H1 (cell line): ENCODE results near the gene MCAT. TPM values are rescaled to one million over a fixed set of nuclear protein-coding genes. Genes with fewer than 3 reads are reported as not detected.
A peak's percentile ranks its signal among the peaks of the same experiment; 100 is the strongest.

Experiments
- ASH2L ChIP-seq: fragments of 200-600, 300-600 bp; sonication (generic); IDR thresholded peaks from one replicate; pipeline ENCODE4 v1.7.1; 2017; ENCODE audit warnings: low read length
- ATF3 ChIP-seq: IDR thresholded peaks from 2 replicates; pipeline ENCODE4 v1.6.1; 2011; ENCODE audit warnings: low read depth, mild to moderate bottlenecking, low read length; ENCODE audit not compliant: insufficient read depth
- CBX8 ChIP-seq: fragments of 300-800, 300-1000 bp; sonication (generic); IDR thresholded peaks from 2 replicates; pipeline ENCODE4 v1.7.1; 2016; ENCODE audit warnings: low read depth, low read length, borderline replicate concordance
- CEBPB ChIP-seq: IDR thresholded peaks from 2 replicates; pipeline ENCODE4 v1.6.1; 2012; ENCODE audit warnings: low read depth, low read length
- CHD2 ChIP-seq: IDR thresholded peaks from 2 replicates; pipeline ENCODE4 v1.6.1; 2012; ENCODE audit warnings: low read length, improper control_type of control experiment
- CREB1 ChIP-seq: IDR thresholded peaks from 2 replicates; pipeline ENCODE4 v1.6.1; 2012; ENCODE audit warnings: inconsistent platforms
- E2F6 ChIP-seq: IDR thresholded peaks from 2 replicates; pipeline ENCODE4 v1.6.1; 2012; ENCODE audit warnings: inconsistent platforms
- FOSL1 ChIP-seq: IDR thresholded peaks from 2 replicates; pipeline ENCODE4 v1.6.1; 2011; ENCODE audit warnings: mild to moderate bottlenecking, low read depth, low read length, moderate library complexity; ENCODE audit not compliant: insufficient read depth
- GTF2F1 ChIP-seq: IDR thresholded peaks from 2 replicates; pipeline ENCODE4 v1.6.1; 2012; ENCODE audit warnings: low read depth, low read length, improper control_type of control experiment, borderline replicate concordance
- HDAC2 ChIP-seq, 2 experiments: fragments of 300-600 bp in 1 of 2; sonication (generic) in 1 of 2; IDR thresholded peaks; 2 replicates each; pipeline ENCODE4 v1.6.1; 2011 to 2012; ENCODE audit warnings: low read depth in 2 of 2, low read length in 2 of 2, mild to moderate bottlenecking in 2 of 2, moderate library complexity in 2 of 2, borderline replicate concordance in 1 of 2, inconsistent platforms in 1 of 2
- HDAC6 ChIP-seq: IDR thresholded peaks from one replicate; pipeline ENCODE4 v1.7.1; 2012; ENCODE audit warnings: low read depth, mild to moderate bottlenecking, inconsistent platforms, low read length, moderate library complexity
- JUN ChIP-seq: IDR thresholded peaks from 2 replicates; pipeline ENCODE4 v1.6.1; 2011; ENCODE audit warnings: low read depth, mild to moderate bottlenecking, improper control_type of control experiment, low read length
- KDM1A ChIP-seq: fragments of 200-600, 300-600 bp; sonication (generic); IDR thresholded peaks from 2 replicates; pipeline ENCODE4 v1.7.1; 2016; ENCODE audit warnings: mild to moderate bottlenecking, low read length, borderline replicate concordance
- KDM5A ChIP-seq: fragments of 200-600 bp; IDR thresholded peaks from 2 replicates; pipeline ENCODE4 v1.7.1; 2012; ENCODE audit warnings: mild to moderate bottlenecking, low read length, inconsistent platforms, mixed read lengths
- POLR2A ChIP-seq, 2 experiments: IDR thresholded peaks; 1 replicate in 1 of 2; 2 replicates in 1 of 2; pipeline ENCODE4 v1.6.1; 2011; ENCODE audit warnings: low read depth in 2 of 2, low read length in 2 of 2, mild to moderate bottlenecking in 2 of 2; ENCODE audit errors: control extremely low read depth in 1 of 2
- RXRA ChIP-seq: IDR thresholded peaks from 2 replicates; pipeline ENCODE4 v1.6.1; 2011; ENCODE audit warnings: low read depth, mild to moderate bottlenecking, low read length, moderate library complexity; ENCODE audit not compliant: insufficient read depth
- SIN3A ChIP-seq, 2 experiments: IDR thresholded peaks in 1 of 2; conservative IDR thresholded peaks in 1 of 2; 2 replicates each; pipeline ENCODE4 v1.6.1; 2011 to 2012; ENCODE audit warnings: low read length in 2 of 2, improper control_type of control experiment in 1 of 2, low read depth in 1 of 2, mild to moderate bottlenecking in 1 of 2
- USF2 ChIP-seq: IDR thresholded peaks from 2 replicates; pipeline ENCODE4 v1.6.1; 2011; ENCODE audit warnings: low read length, improper control_type of control experiment
- YY1 ChIP-seq: IDR thresholded peaks from 2 replicates; pipeline ENCODE4 v1.6.1; 2011; ENCODE audit warnings: low read depth, mild to moderate bottlenecking, low read length
- polyA plus RNA-seq, 7 experiments: library from polyadenylated mRNA; depleted of rRNA in 3 of 7; stranded (reverse) in 5 of 7; unstranded in 2 of 7; fragments of >200 nt in 5 of 7; fragments of 200-250 nt in 2 of 7; gene quantifications; 1 replicate in 5 of 7; 2 replicates in 1 of 7; 4 replicates in 1 of 7; pipeline versions ENCODE4 v1.2.1 to v1.2.3, GENCODE V29; 2011 to 2013; ENCODE audit warnings: missing spikeins in 2 of 7, mixed read lengths in 2 of 7
- total RNA-seq: library from RNA; stranded (reverse); fragmentation: NEBNext Ultra II Directional; extraction: Animal tissue kit (Norgen Biotek cat#: 25700); gene quantifications from 2 replicates; pipeline ENCODE4 v1.2.1, GENCODE V29; 2021

MCAT gene
- total and polyA plus RNA-seq, 2 of the 8 experiments (the other 6 are each of a cell fraction or from before 2014, with no cell fraction given) = 15.8 to 17.4 TPM

- 0 out of 4 replicates have a peak, but pooled peaks of 1 of the 2 experiments have one; percentile 42 for TF ChIP-seq HDAC2 (IDR thresholded peaks at IDR 0.05; ENCODE audit: borderline replicate concordance in 1 of 2, low read depth in 2 of 2, low read length in 2 of 2)
- no peak for TF ChIP-seq RXRA
- TF ChIP-seq E2F6 = peak; percentile 87
- no peak for TF ChIP-seq GTF2F1
- TF ChIP-seq KDM5A = peak; percentile 51; the same call in 1 of the 2 replicates
- TF ChIP-seq HDAC6 = no peak
- TF ChIP-seq USF2 = no peak
- TF ChIP-seq SIN3A (conservative IDR thresholded peaks at IDR 0.05 in 1 of 2, IDR thresholded peaks at IDR 0.05 in 1 of 2; ENCODE audit: low read depth in 1 of 2, low read length in 2 of 2) = peak; percentile 59 to 84; a peak in 1 of 4 replicates
- peak in 1 of 2 experiments; percentile 50; a peak in 2 of 3 replicates for TF ChIP-seq POLR2A (IDR thresholded peaks at IDR 0.05; ENCODE audit: control extremely low read depth in 1 of 2, low read depth in 2 of 2, low read length in 2 of 2)
- TF ChIP-seq JUN = no peak
- TF ChIP-seq YY1 = 0 out of 2 replicates have a peak, but pooled peaks have one; percentile 32
- no peak for TF ChIP-seq CBX8
- TF ChIP-seq ASH2L = peak; percentile 68
- TF ChIP-seq ATF3 = no peak
- TF ChIP-seq KDM1A = no peak
- peak; percentile 81 for TF ChIP-seq CREB1
- TF ChIP-seq CEBPB = no peak
- no peak for TF ChIP-seq CHD2
- TF ChIP-seq FOSL1 = no peak
Observed at GRCh38 chr22:43142880-43143562, at the start of gene MCAT (continued).
